HG02588 (cell line): ENCODE measurements around the gene YTHDF1.
"Not testable (repeated sequence)": the region's sequence is repeated elsewhere in the genome, so short reads cannot be mapped to it uniquely, and the experiment has no call there.

Source experiments
- ATAC-seq: cut with Tn5 transposase; IDR thresholded peaks from one replicate; pipeline ENCODE4 v1.9.1; 2021; ENCODE audit warnings: mild to moderate bottlenecking, moderate library complexity; ENCODE audit not compliant: unreplicated experiment

Gene YTHDF1

DNA sequence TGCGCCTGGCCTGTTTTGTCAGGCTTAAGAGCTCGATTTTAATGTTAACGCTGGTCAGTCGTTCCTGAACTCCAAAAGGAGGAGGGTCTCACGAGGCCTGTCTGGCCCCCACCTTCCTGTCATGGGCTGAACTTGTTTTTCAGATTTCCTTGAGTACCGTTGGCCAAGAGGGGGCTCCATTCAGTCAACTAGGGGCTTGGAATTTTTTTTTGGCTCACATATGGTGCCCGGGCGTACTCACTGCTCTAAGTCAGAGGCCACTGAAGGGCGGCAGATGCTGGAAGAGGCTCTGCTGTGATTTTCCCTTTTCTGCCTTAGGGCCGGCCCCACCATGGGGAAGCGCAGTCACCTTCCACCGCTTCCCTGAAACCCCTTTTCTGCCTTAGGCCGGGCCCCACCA is 12.9 kb upstream of the YTHDF1 start:
- ATAC-seq, result no peak

DNA sequence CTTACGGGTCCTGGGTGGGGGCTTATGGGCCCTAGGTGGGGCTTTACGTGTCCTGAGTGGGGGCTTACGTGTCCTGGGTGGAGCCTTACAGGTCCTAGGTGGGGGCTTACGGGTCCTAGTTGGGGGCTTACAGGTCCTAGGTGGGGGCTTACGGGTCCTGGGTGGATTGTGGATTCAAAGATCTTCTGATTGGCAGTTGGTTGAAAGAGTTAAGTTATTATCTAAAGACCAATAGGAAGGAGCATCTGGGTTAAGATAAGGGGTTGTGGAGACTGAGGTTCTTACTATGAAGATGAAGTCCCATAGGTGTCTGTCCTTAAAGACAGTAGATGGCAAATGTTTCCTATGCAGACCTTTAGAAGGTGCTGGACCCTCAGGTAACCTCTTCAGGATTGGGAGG is 11.3 kb upstream of the YTHDF1 start:
- no peak for ATAC-seq

- ATAC-seq, result no peak
These were observed 10.4 kb upstream of the YTHDF1 start for GRCh38 chr20:63226042-63226943.

GRCh38 chr20:63225082-63225454 is 9.1 kb upstream of the YTHDF1 start:
- no peak for ATAC-seq

GRCh38 chr20:63224412-63225081 is 8.6 kb upstream of the YTHDF1 start:
- ATAC-seq, result no peak

DNA sequence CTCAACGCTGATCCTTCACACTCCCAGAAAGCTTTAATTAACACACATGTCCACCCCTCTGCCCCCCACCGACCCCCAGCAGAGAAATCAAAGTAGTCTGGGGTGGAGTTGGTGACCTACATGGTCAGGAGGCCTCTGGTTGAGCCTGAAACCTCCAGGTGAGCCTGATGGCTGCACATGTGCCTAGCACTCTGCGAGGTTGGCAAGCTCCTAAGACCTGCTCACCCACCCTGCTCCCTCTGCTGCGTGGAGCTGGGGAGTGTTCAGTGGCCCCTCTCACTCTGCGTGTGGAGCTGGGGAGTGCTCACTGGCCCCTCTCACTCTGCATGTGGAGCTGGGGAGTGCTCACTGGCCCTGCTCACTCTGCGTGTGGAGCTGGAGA is 7.9 kb upstream of the YTHDF1 start:
- ATAC-seq, result no peak

DNA sequence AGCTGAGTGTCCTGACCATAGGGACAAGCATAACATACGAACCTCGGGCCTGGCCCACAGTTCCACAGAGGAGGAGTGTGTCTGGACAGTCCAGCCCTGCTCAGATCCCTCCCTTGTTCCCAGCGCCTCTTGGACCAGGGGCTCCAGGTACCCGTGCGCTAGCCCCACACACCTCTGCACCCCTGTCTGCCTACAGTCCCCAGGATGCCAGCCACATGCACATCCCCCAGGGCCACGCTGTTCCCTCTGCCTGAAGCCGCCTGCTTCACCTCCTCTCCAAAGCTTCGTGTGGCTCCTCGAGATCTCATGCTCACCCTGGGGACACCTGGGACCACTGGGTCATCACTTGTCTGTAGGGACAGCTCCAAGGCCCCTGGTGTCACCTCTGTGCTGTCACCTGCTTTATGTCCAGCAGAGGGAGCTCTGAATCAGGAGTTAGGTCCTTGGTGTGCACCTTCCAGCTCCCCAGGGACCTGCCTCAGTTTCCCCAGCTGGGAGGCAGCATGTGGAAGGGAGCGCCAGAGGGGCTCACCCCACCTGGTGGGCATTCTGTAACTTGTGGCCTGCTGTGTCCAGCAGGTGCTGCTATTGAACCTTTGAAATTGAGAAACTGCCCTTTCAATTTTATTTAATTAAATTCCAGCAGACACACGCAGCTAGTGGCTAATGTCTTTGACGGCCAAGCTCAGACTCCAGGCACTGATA is 7.3 kb upstream of the YTHDF1 start:
- no peak for ATAC-seq

DNA sequence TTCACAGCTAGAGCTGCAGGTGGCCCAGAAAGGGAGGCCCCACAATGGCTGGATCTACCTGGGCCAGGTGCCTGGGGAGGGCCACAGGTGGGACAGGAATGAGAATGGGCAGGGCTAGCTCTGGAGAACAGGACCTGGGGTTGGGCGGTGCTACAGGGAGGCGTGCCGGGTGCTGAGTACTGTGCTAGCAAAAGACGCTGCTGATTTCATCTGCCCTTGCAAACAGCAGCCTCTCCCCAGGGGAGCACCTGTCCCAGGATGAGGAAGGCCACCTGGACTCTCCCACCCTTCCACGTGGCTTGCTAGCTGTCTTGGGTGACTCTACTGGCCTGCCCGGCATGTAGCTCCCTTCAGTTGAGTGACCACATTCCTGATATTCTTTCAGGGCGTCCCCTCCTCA is 6.6 kb upstream of the YTHDF1 start:
- ATAC-seq, result no peak

GRCh38 chr20:63221400-63222053 is 5.6 kb upstream of the YTHDF1 start:
- ATAC-seq, result not testable (repeated sequence)

- ATAC-seq, result no peak
These were observed 4.9 kb upstream of the YTHDF1 start for GRCh38 chr20:63220696-63221399.

GRCh38 chr20:63219866-63220521 is 4.1 kb upstream of the YTHDF1 start:
- no peak for ATAC-seq

DNA sequence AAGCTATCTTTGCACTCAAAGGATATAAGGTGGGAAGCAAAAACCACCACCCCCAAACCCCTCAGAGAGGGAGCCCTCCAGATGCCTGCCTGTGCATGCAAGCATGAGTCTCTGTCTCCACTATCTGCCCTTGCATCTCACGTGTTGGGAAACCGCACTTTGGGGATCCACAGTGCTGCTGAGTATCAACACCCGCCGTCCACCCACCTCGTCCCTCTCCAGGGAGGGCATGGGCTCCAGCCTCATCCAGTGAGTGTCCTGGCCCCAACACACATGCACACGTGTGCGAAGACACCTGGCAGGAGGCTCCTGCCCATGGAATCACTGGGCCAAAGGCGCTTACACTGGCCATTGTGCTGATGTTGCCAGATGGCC is 3.5 kb upstream of the YTHDF1 start:
- ATAC-seq, result no peak

GRCh38 chr20:63218701-63219446 is 2.9 kb upstream of the YTHDF1 start:
- ATAC-seq, result no peak

GRCh38 chr20:63217706-63218105 is 1.8 kb upstream of the YTHDF1 start:
- ATAC-seq, result no peak

DNA sequence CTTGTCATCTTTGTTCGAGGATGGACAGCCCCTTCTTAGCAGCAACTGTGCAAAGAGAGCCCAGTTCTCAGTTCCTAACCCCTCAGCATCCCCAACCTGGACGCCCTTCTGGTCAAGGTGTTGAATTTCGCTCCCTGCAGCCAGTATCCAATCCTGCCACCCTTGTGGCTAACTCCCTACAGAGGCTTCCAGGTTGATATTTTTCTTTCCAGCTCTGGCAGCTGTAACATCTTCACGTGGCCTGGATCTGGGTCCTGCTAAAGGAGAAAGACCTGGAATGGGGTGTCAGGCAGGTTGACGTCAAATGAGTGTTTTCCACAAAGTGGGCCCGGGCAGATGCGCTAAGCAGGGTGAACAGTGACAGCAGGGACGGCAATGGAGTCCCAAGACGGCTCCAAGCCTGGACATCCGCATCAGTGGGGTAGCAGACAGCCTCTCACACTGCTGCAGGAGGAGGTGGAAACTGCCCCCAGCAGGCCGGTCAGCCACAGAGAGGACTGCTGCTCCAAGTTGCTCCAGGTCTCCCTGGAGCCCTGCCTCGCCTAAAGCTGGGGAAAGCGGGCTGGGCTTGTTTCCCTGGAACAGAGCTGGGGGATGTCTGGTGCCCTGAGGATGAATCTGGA is 1.0 kb upstream of the YTHDF1 start:
- no peak for ATAC-seq

GRCh38 chr20:63215101-63216040 is 560 bp downstream of the YTHDF1 start:
- ATAC-seq, result no peak

DNA sequence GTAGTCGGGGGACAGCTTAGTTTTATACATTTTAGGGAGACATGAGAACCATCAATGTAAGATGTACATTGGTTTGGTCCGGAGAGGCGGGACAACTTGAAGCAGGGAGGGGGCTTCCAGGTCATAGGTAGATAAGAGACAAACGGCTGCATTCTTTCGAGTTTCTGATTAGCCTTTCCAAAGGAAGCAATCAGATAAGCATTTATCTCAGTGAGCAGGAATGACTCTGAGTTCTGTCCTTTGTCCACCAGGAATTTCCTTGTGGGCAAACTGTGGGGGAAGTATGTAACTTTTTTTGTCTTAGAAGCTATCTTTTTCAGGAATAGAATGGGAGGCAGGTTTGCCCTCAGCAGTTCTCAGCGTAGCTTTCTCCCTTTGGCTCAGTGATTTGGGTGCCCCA is 1.4 kb downstream of the YTHDF1 start:
- no peak for ATAC-seq

DNA sequence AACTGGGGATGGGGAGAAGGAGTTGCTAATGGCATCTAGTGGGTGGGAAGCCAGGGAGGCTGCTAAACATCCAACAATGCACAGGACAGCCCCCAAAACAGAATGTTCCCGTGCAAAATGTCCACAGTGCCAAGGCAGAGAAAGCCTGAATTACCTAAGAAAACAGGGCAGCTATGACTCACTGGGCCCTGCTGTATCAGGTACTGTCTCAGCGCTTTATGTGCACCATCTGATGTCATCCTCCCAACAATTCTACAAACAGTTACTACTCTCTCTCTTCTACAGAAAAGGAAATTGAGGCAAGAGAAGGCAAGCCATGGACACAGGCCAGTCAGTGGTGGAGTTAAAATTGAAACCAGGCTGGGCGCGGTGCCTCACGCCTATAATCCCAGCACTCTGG is 3.1 kb downstream of the YTHDF1 start:
- no peak for ATAC-seq
